GM18868 (cell line): ENCODE data around the gene FAM153A.
"Not testable (repeated sequence)": the region's sequence is repeated elsewhere in the genome, so short reads cannot be mapped to it uniquely, and the experiment has no call there.

Source experiments
- ATAC-seq: cut with Tn5 transposase; IDR thresholded peaks from one replicate; pipeline ENCODE4 v1.9.1; 2021; ENCODE audit warnings: mild to moderate bottlenecking, moderate library complexity; ENCODE audit not compliant: unreplicated experiment

The FAM153A gene

GRCh38 chr5:177782792-177783633, at the start of gene FAM153A:
TSS of gene FAM153A (minus strand) at chr5:177782899.
- peak; percentile 60 for ATAC-seq

GRCh38 chr5:177832287-177832686, 49.6 kb upstream of the FAM153A start:
- ATAC-seq: not testable (repeated sequence)

- ATAC-seq: not testable (repeated sequence)
Measured at GRCh38 chr5:177826073-177826472, 43.4 kb upstream of the FAM153A start.

- not testable (repeated sequence) for ATAC-seq
Measured at GRCh38 chr5:177824776-177825175, 42.1 kb upstream of the FAM153A start.

GRCh38 chr5:177822489-177822888, 39.8 kb upstream of the FAM153A start:
- ATAC-seq: not testable (repeated sequence)

GRCh38 chr5:177819664-177820063, 37.0 kb upstream of the FAM153A start:
- ATAC-seq: not testable (repeated sequence)

- not testable (repeated sequence) for ATAC-seq
Measured at GRCh38 chr5:177812814-177813425, 30.2 kb upstream of the FAM153A start.

- not testable (repeated sequence) for ATAC-seq
Measured at GRCh38 chr5:177812160-177812743, 29.6 kb upstream of the FAM153A start.

GRCh38 chr5:177809209-177809913, 26.7 kb upstream of the FAM153A start:
- not testable (repeated sequence) for ATAC-seq

- not testable (repeated sequence) for ATAC-seq
Measured at GRCh38 chr5:177808420-177808819, 25.7 kb upstream of the FAM153A start.

- ATAC-seq: not testable (repeated sequence)
Measured at GRCh38 chr5:177807265-177807664, 24.6 kb upstream of the FAM153A start.

- not testable (repeated sequence) for ATAC-seq
Measured at GRCh38 chr5:177801427-177801826, 18.7 kb upstream of the FAM153A start.

- ATAC-seq: not testable (repeated sequence)
Measured at GRCh38 chr5:177798237-177798840, 15.6 kb upstream of the FAM153A start.

- ATAC-seq: not testable (repeated sequence)
Measured at GRCh38 chr5:177793272-177793671, 10.6 kb upstream of the FAM153A start.

GRCh38 chr5:177791649-177792048, 8.9 kb upstream of the FAM153A start:
- not testable (repeated sequence) for ATAC-seq

- not testable (repeated sequence) for ATAC-seq
Measured at GRCh38 chr5:177782169-177782568, 530 bp downstream of the FAM153A start.

- ATAC-seq: not testable (repeated sequence)
Measured at GRCh38 chr5:177771206-177771605, 11.5 kb downstream of the FAM153A start.

GRCh38 chr5:177770646-177771045, 12.1 kb downstream of the FAM153A start:
- not testable (repeated sequence) for ATAC-seq

- ATAC-seq: not testable (repeated sequence)
Measured at GRCh38 chr5:177763737-177764508, 18.8 kb downstream of the FAM153A start.

GRCh38 chr5:177760954-177761353, 21.7 kb downstream of the FAM153A start:
- ATAC-seq: not testable (repeated sequence)
